Measurements from ENCODE around the gene TP53BP1.

The TP53BP1 gene

GRCh38 chr15:43410572-43411214 lies 82.3 kb downstream of the TP53BP1 start:
- Histone ChIP-seq H3K4me3 (ENCODE audit: low read length) (no peak overlapping the region), H3K79me2 (ENCODE audit: low read length) (no peaks in the 10 kb centered on the region), H3K27me3 (replicated peaks; ENCODE audit: insufficient read depth, low read length) (no peaks in the 10 kb centered on the region), H3K27ac (ENCODE audit: low read length) (no peak overlapping the region), H4K20me1 (ENCODE audit: insufficient read depth, low read length) (no peaks in the 10 kb centered on the region), H3K36me3 (replicated peaks; ENCODE audit: insufficient read depth, low read length) (peaks cover 3% of the 10 kb centered on the region; the same call in 1 of the 2 replicates), H3K4me2 (ENCODE audit: low read depth, low read length) (no peak overlapping the region), H3K9me2 (replicated peaks; ENCODE audit: insufficient read depth, low read length) (no peaks in the 10 kb centered on the region), H3K9me3 (replicated peaks; ENCODE audit: insufficient read depth, low read length) (no peaks in the 10 kb centered on the region), H2AFZ (ENCODE audit: low read length) (no peak overlapping the region), H3K9ac (ENCODE audit: low read length) (no peak overlapping the region), H3K4me1 (ENCODE audit: low read length) (no peaks in the 10 kb centered on the region), H3F3A (ENCODE audit: insufficient read depth, low read length) (no peaks in the 10 kb centered on the region)
- no peak for TF ChIP-seq EZH2 (optimal IDR thresholded peaks at IDR 0.05; ENCODE audit: low read depth, low read length)
- TF ChIP-seq EZH2phosphoT487 (IDR thresholded peaks at IDR 0.05; ENCODE audit: low read length): no peak
- TF ChIP-seq, protein P1, sequence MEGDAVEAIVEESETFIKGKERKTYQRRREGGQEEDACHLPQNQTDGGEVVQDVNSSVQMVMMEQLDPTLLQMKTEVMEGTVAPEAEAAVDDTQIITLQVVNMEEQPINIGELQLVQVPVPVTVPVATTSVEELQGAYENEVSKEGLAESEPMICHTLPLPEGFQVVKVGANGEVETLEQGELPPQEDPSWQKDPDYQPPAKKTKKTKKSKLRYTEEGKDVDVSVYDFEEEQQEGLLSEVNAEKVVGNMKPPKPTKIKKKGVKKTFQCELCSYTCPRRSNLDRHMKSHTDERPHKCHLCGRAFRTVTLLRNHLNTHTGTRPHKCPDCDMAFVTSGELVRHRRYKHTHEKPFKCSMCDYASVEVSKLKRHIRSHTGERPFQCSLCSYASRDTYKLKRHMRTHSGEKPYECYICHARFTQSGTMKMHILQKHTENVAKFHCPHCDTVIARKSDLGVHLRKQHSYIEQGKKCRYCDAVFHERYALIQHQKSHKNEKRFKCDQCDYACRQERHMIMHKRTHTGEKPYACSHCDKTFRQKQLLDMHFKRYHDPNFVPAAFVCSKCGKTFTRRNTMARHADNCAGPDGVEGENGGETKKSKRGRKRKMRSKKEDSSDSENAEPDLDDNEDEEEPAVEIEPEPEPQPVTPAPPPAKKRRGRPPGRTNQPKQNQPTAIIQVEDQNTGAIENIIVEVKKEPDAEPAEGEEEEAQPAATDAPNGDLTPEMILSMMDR (IDR thresholded peaks at IDR 0.05; ENCODE audit: low read length): no peak
- no peak for DNase-seq

DNA sequence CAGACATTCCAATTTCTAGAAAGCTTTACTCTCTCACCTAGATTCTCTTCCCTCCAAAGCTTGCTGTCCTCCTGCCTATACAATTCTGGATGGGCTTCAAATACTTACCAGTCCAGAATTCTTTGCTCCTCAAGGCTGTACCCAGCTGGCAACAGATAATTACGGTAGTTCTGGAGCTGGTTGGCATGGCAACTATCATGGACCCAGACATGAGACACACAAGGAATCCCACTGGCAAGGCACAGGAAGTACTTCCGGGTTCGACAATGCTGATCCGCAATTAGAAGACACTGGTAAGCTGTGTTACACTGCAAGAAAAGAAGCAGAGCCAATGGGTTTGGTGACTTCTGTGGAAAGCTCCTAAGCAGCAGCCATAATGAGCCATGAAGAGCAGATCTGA lies 84.2 kb downstream of the TP53BP1 start:
- Histone ChIP-seq H3K27ac (ENCODE audit: low read length) (no peak overlapping the region), H3K36me3 (replicated peaks; ENCODE audit: insufficient read depth, low read length) (peaks cover 3% of the 10 kb centered on the region; the same call in 1 of the 2 replicates), H3K4me3 (ENCODE audit: low read length) (no peak overlapping the region), H3F3A (ENCODE audit: insufficient read depth, low read length) (no peaks in the 10 kb centered on the region), H3K9ac (ENCODE audit: low read length) (no peak overlapping the region), H3K9me3 (replicated peaks; ENCODE audit: insufficient read depth, low read length) (no peaks in the 10 kb centered on the region), H3K79me2 (ENCODE audit: low read length) (no peaks in the 10 kb centered on the region), H3K4me1 (ENCODE audit: low read length) (no peaks in the 10 kb centered on the region), H3K4me2 (ENCODE audit: low read depth, low read length) (no peak overlapping the region), H2AFZ (ENCODE audit: low read length) (no peak overlapping the region), H4K20me1 (ENCODE audit: insufficient read depth, low read length) (no peaks in the 10 kb centered on the region), H3K27me3 (replicated peaks; ENCODE audit: insufficient read depth, low read length) (no peaks in the 10 kb centered on the region), H3K9me2 (replicated peaks; ENCODE audit: insufficient read depth, low read length) (no peaks in the 10 kb centered on the region)
- TF ChIP-seq, protein P1 (IDR thresholded peaks at IDR 0.05; ENCODE audit: low read length): no peak
- TF ChIP-seq EZH2phosphoT487 (IDR thresholded peaks at IDR 0.05; ENCODE audit: low read length) (no peak), EZH2 (optimal IDR thresholded peaks at IDR 0.05; ENCODE audit: low read depth, low read length) (no peak)
- DNase-seq: no peak

- Histone ChIP-seq H3K4me3 (ENCODE audit: low read length) (no peak overlapping the region), H3K9me3 (replicated peaks; ENCODE audit: insufficient read depth, low read length) (no peaks in the 10 kb centered on the region), H3K79me2 (ENCODE audit: low read length) (no peaks in the 10 kb centered on the region), H3K27me3 (replicated peaks; ENCODE audit: insufficient read depth, low read length) (no peaks in the 10 kb centered on the region), H2AFZ (ENCODE audit: low read length) (no peak overlapping the region), H3K27ac (ENCODE audit: low read length) (no peak overlapping the region), H3K36me3 (replicated peaks; ENCODE audit: insufficient read depth, low read length) (peaks cover 3% of the 10 kb centered on the region; the same call in 1 of the 2 replicates), H3K9ac (ENCODE audit: low read length) (no peak overlapping the region), H3F3A (ENCODE audit: insufficient read depth, low read length) (no peaks in the 10 kb centered on the region), H3K4me2 (ENCODE audit: low read depth, low read length) (no peak overlapping the region), H3K4me1 (ENCODE audit: low read length) (no peaks in the 10 kb centered on the region), H3K9me2 (replicated peaks; ENCODE audit: insufficient read depth, low read length) (no peaks in the 10 kb centered on the region), H4K20me1 (ENCODE audit: insufficient read depth, low read length) (no peaks in the 10 kb centered on the region)
- TF ChIP-seq EZH2 (optimal IDR thresholded peaks at IDR 0.05; ENCODE audit: low read depth, low read length): no peak
- TF ChIP-seq, protein P1 (IDR thresholded peaks at IDR 0.05; ENCODE audit: low read length): no peak
- TF ChIP-seq EZH2phosphoT487 (IDR thresholded peaks at IDR 0.05; ENCODE audit: low read length): no peak
- DNase-seq: no peak
These were observed 86.1 kb downstream of the TP53BP1 start for GRCh38 chr15:43406808-43407207.
